ENCODE results near the gene PDPR. TPM values are rescaled to one million over a fixed set of nuclear protein-coding genes. Genes with fewer than 3 reads are reported as not detected.
"Not testable (repeated sequence)": the region's sequence is repeated elsewhere in the genome, so short reads cannot be mapped to it uniquely, and the experiment has no call there.

Gene PDPR
- 10 to 100 TPM; 24.8 to 46.0 (median 31.9) TPM for total RNA-seq
- 24.8 TPM for total RNA-seq (2013)
- total RNA-seq, result 45.9 to 155 (median 94.4) reads per million in 29 experiments

DNA sequence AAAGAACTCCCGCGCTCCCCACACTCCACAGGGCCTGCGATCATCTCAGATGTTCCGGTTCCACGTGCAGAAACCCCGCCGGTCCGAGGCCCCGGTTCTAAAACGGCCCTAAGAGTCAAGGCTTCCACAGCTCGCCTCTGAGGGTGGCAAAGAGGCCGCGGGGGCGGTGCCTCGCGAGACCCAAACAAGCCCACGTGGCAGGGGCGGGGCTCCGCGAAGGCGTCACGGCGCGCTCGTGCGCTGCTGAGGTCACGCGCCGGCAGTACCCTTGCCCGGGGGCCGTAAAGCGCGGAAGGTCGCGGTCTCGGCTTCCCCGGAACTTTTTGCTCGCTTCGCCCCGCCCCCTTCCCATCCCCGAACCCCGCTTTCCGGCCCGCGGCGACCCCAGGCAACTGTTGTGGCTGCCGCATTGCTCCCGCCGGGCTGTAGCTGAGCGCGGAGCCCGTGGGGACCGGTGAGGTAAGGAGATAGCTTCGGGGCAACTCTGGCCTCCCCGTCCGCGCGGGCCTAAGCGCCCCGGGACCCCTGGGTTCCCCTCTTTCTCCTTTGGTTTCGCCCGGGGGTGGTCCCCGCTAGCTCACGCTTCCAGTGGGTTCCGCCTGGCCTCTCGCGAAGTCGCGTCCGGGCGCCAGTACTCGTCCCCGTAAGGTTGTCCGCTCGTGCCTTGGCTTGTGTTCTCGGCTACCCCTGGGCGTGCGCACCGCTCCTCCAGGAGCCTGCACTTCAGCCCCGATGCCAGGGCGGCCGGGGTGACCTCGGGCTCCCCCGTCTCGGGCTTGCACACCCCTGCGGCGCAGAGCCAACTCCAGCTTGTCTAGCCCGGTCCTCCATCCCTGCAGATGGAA, at the start of gene PDPR:
Gene PDPR, plus strand, starts transcription at position 351 of the 845 bp plus-strand sequence. CDS start 6,161 bp downstream, outside the sequence.
- Mint-ChIP-seq H3K4me1 (peaks cover 27 to 34% (median 32%) of the 10 kb centered on the region in 3 donors), H3K36me3 (peaks cover 12% of the 10 kb centered on the region), H3K4me3 (peak within 1 kb of the TSS; percentile 85 to 88 (median 86)), H3K27ac (peak within 1 kb of the TSS; percentile 75 to 89)
- H3K9me3 Mint-ChIP-seq; H3K27me3 Mint-ChIP-seq; H3K9me3 ChIP-seq; H3K36me3 ChIP-seq (ENCODE audit: control insufficient read depth in 2 of 2, extremely low read depth in 1 of 2, insufficient read depth in 1 of 2, low read length in 1 of 2); H3K27me3 ChIP-seq (replicated peaks in 1 of 2; ENCODE audit: control insufficient read depth in 2 of 2, extremely low read depth in 1 of 2, insufficient read depth in 2 of 2, low read length in 1 of 2); POLR2A ChIA-PET: not testable (repeated sequence)
- peak within 1 kb of the TSS; percentile 75 to 80 for H3K4me3 ChIP-seq (ENCODE audit: control insufficient read depth in 1 of 2, extremely low read depth in 1 of 2, low read length in 1 of 2)
- H3K4me1 ChIP-seq (ENCODE audit: control insufficient read depth in 1 of 2, extremely low read depth in 1 of 2, insufficient read depth in 2 of 2, low read length in 2 of 2), result peaks cover 2 to 15% of the 10 kb centered on the region in 2 experiments
- H3K27ac ChIP-seq (ENCODE audit: low read length), result peak within 1 kb of the TSS; percentile 47
- under 1% methylated on average over 65 of the region's 88 CpGs for WGBS (ENCODE audit: insufficient coverage)
- ATAC-seq (replicated peaks in 1 of 4) (peak; percentile 96 to 98 (median 97)), DNase-seq (peak; percentile 86 to 98 (median 96))
- CTCF ChIA-PET, result interaction anchor here in 1 of 2 donors (0.7 kb wide), 1 partner anchor 340 kb away, joined by 3 read pairs; no protein-coding TSS in a partner anchor

DNA sequence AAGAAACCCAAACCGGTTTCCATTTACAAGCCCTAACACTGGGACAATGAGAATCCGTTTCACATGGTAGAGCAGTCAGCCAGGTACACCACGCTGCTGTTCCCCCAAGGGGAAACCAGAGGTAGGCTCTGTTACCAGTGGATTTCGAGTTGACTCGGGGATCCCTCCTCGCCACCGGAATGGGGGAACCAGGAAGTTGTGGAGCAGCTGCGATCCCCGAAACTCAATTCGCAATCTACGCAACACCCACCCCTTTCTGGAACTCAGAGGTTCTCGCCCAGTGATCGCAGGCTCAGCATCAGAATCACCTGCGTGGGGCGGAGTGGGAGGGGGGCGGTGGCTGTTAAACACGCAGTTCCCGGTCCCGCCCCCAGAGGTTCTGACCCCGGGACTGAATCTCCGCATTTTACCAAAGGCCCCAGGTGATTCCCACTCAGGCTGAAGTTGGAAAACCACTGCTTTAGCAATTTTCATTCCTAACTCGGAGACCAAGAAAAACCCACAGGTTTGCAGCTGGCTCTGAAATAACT, 49.2 kb upstream of the PDPR start:
- H3K36me3 ChIP-seq (ENCODE audit: control insufficient read depth in 2 of 2, extremely low read depth in 1 of 2, insufficient read depth in 1 of 2, low read length in 1 of 2); H3K27me3 ChIP-seq (replicated peaks in 1 of 2; ENCODE audit: control insufficient read depth in 2 of 2, extremely low read depth in 1 of 2, insufficient read depth in 2 of 2, low read length in 1 of 2); H3K4me1 ChIP-seq (ENCODE audit: control insufficient read depth in 1 of 2, extremely low read depth in 1 of 2, insufficient read depth in 2 of 2, low read length in 2 of 2); H3K36me3 Mint-ChIP-seq; H3K27me3 Mint-ChIP-seq; H3K9me3 Mint-ChIP-seq; CTCF ChIA-PET; H3K9me3 ChIP-seq: not testable (repeated sequence)
- H3K4me3 ChIP-seq (ENCODE audit: control insufficient read depth in 1 of 2, extremely low read depth in 1 of 2, low read length in 1 of 2), result peak overlapping the region; percentile 51 to 59
- POLR2A ChIA-PET, result interaction anchor here in 1 of 2 donors (0.6 kb wide), 1 partner anchor 293 kb away, joined by 3 read pairs; no protein-coding TSS in a partner anchor
- Mint-ChIP-seq H3K4me1 (peaks cover 5 to 19% (median 19%) of the 10 kb centered on the region in 3 donors), H3K27ac (peak overlapping the region; percentile 39 to 76), H3K4me3 (peak overlapping the region; percentile 78 to 87 (median 83))
- peak overlapping the region; percentile 38 for H3K27ac ChIP-seq (ENCODE audit: low read length)
- 0% methylated on average over 9 of the region's 22 CpGs for WGBS (ENCODE audit: insufficient coverage)
- DNase-seq, result peak; percentile 28 to 82 (median 72)
- peak; percentile 41 to 63 (median 42) for ATAC-seq (replicated peaks in 1 of 4)

DNA sequence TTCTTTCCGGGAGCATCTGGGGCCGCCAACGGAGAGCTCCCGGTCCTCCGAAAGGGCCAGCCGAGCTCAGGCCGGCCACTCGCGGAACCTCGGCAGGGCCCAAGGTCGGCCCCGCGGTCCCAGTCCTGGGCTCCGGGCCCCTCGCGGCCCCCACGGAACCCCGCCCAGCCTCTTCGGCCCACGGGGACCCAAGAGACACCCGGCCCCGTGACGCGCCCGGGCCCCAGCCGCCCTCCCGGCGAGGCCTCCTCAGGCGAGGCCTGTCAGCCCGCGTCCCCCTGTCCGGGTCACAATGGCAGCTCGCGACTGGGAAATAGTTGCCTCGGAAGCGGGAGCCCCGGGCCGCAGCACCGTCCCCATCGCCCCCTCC, 48.8 kb upstream of the PDPR start:
- CTCF ChIA-PET; H3K36me3 Mint-ChIP-seq; H3K27ac Mint-ChIP-seq; H3K27me3 Mint-ChIP-seq; H3K4me1 ChIP-seq (ENCODE audit: control insufficient read depth in 1 of 2, extremely low read depth in 1 of 2, insufficient read depth in 2 of 2, low read length in 2 of 2); H3K9me3 ChIP-seq; H3K36me3 ChIP-seq (ENCODE audit: control insufficient read depth in 2 of 2, extremely low read depth in 1 of 2, insufficient read depth in 1 of 2, low read length in 1 of 2); H3K9me3 Mint-ChIP-seq; H3K27me3 ChIP-seq (replicated peaks in 1 of 2; ENCODE audit: control insufficient read depth in 2 of 2, extremely low read depth in 1 of 2, insufficient read depth in 2 of 2, low read length in 1 of 2): not testable (repeated sequence)
- ATAC-seq (replicated peaks in 1 of 4) (peak in 3 of 4 experiments; percentile 37 to 44 (median 43)), DNase-seq (peak in 1 of 35 experiments; percentile 0)
- 0% methylated on average over 1 of the region's 40 CpGs for WGBS (ENCODE audit: insufficient coverage)
- POLR2A ChIA-PET, result interaction anchor here in 1 of 2 donors (0.6 kb wide), 1 partner anchor 293 kb away, joined by 3 read pairs; no protein-coding TSS in a partner anchor
- peaks cover 5 to 19% (median 19%) of the 10 kb centered on the region in 3 donors for H3K4me1 Mint-ChIP-seq
- peak overlapping the region; percentile 78 to 87 (median 83) for H3K4me3 Mint-ChIP-seq
- Histone ChIP-seq H3K4me3 (ENCODE audit: control insufficient read depth in 1 of 2, extremely low read depth in 1 of 2, low read length in 1 of 2) (peak overlapping the region; percentile 51 to 59), H3K27ac (ENCODE audit: low read length) (peak overlapping the region; percentile 38)

DNA sequence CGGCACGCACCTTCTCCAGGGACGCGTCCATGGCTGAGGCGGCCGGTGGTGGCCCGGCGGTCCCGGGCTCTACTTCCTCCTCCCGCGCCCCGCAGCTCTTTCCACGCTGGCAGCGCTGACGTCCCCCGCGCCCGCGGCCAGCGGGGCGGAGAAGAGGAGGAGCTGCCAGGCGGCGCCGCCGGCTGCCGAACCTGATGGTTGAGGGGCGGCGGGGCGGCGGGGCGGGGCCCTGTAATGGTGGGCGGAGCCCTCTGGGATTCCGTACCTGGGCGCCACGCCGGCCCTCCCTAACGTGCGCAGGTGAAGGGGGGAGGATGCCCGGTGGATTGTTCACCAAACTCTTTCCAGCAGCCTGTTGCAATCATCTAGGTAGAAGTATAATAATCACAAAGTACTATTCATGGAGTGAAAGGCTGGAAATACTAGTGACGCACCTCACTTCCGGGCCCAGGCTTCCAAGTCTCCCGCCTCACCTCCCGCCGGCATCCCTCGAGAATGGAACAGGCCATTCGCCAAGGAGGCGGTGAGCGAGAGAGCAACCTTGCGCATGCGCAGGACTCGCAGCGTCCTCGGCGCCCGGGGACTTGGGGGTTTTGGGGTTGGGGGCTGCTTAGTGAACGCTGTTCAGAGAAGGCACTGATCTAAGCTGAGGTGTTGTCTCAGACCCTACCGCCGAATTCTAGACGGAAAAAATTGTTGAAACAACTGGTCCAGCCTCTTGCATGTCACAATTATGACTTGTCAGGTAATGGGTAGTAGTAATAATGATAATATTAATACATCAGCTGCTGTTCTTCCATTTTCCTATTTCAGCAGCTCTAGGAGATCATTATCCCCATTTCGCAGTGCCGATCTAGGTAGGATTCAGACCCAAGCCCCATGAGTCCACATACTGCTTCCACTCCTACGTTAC, 48.1 kb upstream of the PDPR start:
- H3K9me3 ChIP-seq; H3K27me3 ChIP-seq (replicated peaks in 1 of 2; ENCODE audit: control insufficient read depth in 2 of 2, extremely low read depth in 1 of 2, insufficient read depth in 2 of 2, low read length in 1 of 2); H3K4me1 ChIP-seq (ENCODE audit: control insufficient read depth in 1 of 2, extremely low read depth in 1 of 2, insufficient read depth in 2 of 2, low read length in 2 of 2); H3K36me3 ChIP-seq (ENCODE audit: control insufficient read depth in 2 of 2, extremely low read depth in 1 of 2, insufficient read depth in 1 of 2, low read length in 1 of 2); H3K36me3 Mint-ChIP-seq; CTCF ChIA-PET; H3K27me3 Mint-ChIP-seq; H3K9me3 Mint-ChIP-seq: not testable (repeated sequence)
- peaks cover 5 to 19% (median 14%) of the 10 kb centered on the region in 3 donors for H3K4me1 Mint-ChIP-seq
- peak overlapping the region; percentile 57 to 91 for H3K27ac Mint-ChIP-seq
- 0% methylated on average over 13 of the region's 62 CpGs for WGBS (ENCODE audit: insufficient coverage)
- H3K4me3 ChIP-seq (ENCODE audit: control insufficient read depth in 1 of 2, extremely low read depth in 1 of 2, low read length in 1 of 2), result peak overlapping the region in 1 of 2 donors; percentile 59
- peak overlapping the region; percentile 78 to 82 (median 81) for H3K4me3 Mint-ChIP-seq
- DNase-seq (peak; percentile 85 to 96 (median 92)), ATAC-seq (replicated peaks in 1 of 4) (peak; percentile 90 to 97 (median 96))
- POLR2A ChIA-PET, result interaction anchor here in 1 of 2 donors (0.6 kb wide), 1 partner anchor 294 kb away, joined by 3 read pairs; no protein-coding TSS in a partner anchor
- H3K27ac ChIP-seq (ENCODE audit: low read length), result peak overlapping the region; percentile 61

DNA sequence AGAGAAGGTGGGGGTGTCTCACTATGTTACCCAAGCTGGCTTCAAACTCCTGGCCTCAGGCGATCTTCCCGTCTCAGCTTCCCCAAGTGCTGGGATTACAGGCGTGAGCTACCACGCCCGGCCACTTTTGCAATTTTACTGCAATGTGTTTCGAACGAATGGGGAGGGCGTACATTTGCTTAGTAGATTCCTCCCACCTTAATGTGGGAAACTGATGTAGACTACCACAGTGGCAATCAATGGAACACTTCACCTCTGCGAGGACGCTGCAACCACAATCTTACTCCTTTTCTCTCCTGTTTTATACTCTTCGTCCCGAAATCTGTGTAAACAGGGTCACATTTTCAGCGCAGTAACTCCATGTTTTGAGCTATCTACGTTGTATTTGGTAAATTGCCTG, 47.4 kb upstream of the PDPR start:
- H3K9me3 Mint-ChIP-seq, result not testable (repeated sequence)

DNA sequence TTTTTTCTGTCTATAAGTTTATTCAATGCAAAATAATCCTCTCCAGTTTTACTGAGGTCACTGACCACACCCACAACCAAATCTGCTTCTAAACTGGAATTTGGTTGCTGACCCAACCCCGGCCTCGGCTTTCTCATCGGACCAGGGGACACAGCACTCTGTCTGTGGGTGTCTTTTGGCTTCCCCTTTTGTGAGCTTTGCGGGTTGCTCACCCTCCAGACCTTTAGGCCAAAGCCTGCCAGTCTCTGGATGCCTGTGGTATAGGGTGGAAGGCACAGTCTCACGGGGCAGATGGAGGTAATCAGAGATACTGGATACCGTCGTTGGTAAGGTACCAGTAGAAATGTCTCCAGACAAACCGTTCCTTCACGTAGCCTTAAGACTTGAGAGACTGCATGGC, 35.1 kb upstream of the PDPR start:
- H3K9me3 Mint-ChIP-seq; H3K4me3 ChIP-seq (ENCODE audit: control insufficient read depth in 1 of 2, extremely low read depth in 1 of 2, low read length in 1 of 2); ATAC-seq (replicated peaks in 1 of 4); H3K4me3 Mint-ChIP-seq; H3K27ac Mint-ChIP-seq; H3K27ac ChIP-seq (ENCODE audit: low read length); DNase-seq; H3K36me3 ChIP-seq (ENCODE audit: control insufficient read depth in 2 of 2, extremely low read depth in 1 of 2, insufficient read depth in 1 of 2, low read length in 1 of 2); H3K27me3 Mint-ChIP-seq; H3K9me3 ChIP-seq; H3K4me1 Mint-ChIP-seq; H3K27me3 ChIP-seq (replicated peaks in 1 of 2; ENCODE audit: control insufficient read depth in 2 of 2, extremely low read depth in 1 of 2, insufficient read depth in 2 of 2, low read length in 1 of 2); H3K36me3 Mint-ChIP-seq; POLR2A ChIA-PET; CTCF ChIA-PET; H3K4me1 ChIP-seq (ENCODE audit: control insufficient read depth in 1 of 2, extremely low read depth in 1 of 2, insufficient read depth in 2 of 2, low read length in 2 of 2): not testable (repeated sequence)
- 65% methylated on average over 4 of the region's 9 CpGs for WGBS (ENCODE audit: insufficient coverage)

More for the DNA sequence above, 47.4 kb upstream of the PDPR start:
- H3K27me3 Mint-ChIP-seq; H3K9me3 ChIP-seq; CTCF ChIA-PET; H3K36me3 Mint-ChIP-seq; H3K27ac Mint-ChIP-seq; POLR2A ChIA-PET; H3K27me3 ChIP-seq (replicated peaks in 1 of 2; ENCODE audit: control insufficient read depth in 2 of 2, extremely low read depth in 1 of 2, insufficient read depth in 2 of 2, low read length in 1 of 2); H3K27ac ChIP-seq (ENCODE audit: low read length); H3K4me3 ChIP-seq (ENCODE audit: control insufficient read depth in 1 of 2, extremely low read depth in 1 of 2, low read length in 1 of 2); H3K4me1 ChIP-seq (ENCODE audit: control insufficient read depth in 1 of 2, extremely low read depth in 1 of 2, insufficient read depth in 2 of 2, low read length in 2 of 2); ATAC-seq (replicated peaks in 1 of 4); DNase-seq; H3K36me3 ChIP-seq (ENCODE audit: control insufficient read depth in 2 of 2, extremely low read depth in 1 of 2, insufficient read depth in 1 of 2, low read length in 1 of 2): not testable (repeated sequence)
- Mint-ChIP-seq H3K4me3 (peak overlapping the region; percentile 57 to 78 (median 58)), H3K4me1 (peaks cover 5 to 19% (median 13%) of the 10 kb centered on the region in 3 donors)
- 40% methylated on average over 1 of the region's 14 CpGs for WGBS (ENCODE audit: insufficient coverage)
